GM18907 (cell line): Measurements from ENCODE around the gene PGC.

ENCODE experiments used
- ATAC-seq: cut with Tn5 transposase; IDR thresholded peaks from one replicate; pipeline ENCODE4 v1.9.1; 2021; ENCODE audit warnings: mild to moderate bottlenecking, moderate library complexity; ENCODE audit not compliant: unreplicated experiment

The PGC gene

GRCh38 chr6:41732149-41732548, 15.0 kb downstream of the PGC start:
- ATAC-seq: no peak

- no peak for ATAC-seq
These were observed 15.6 kb downstream of the PGC start for GRCh38 chr6:41731561-41732086.

- no peak for ATAC-seq
These were observed 16.4 kb downstream of the PGC start for GRCh38 chr6:41730531-41731436.

GRCh38 chr6:41729624-41730023, 17.6 kb downstream of the PGC start:
- ATAC-seq: no peak

GRCh38 chr6:41728954-41729353, 18.2 kb downstream of the PGC start:
- no peak for ATAC-seq

- no peak for ATAC-seq
These were observed 18.9 kb downstream of the PGC start for GRCh38 chr6:41728073-41728936.

- no peak for ATAC-seq
These were observed 19.5 kb downstream of the PGC start for GRCh38 chr6:41727705-41728072.

DNA sequence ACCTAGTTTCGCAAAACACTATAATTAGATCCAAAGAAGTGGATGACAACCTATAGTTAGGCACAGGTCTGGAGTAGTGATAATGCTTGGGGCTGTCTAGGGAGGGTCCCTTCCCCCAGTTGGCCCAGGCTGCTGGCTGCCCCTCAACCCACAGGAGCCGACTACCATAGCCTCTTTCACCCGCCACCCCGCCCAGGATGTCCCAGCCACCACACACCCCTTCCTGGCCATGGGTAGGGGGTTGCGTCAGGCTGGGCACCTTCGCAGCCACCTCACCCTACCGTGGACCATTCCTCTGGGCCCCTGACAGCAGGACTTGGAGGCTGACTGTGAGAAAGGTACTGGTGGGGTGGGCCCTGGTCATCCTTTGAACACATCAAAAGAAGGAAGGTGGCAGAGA, 20.3 kb downstream of the PGC start:
- no peak for ATAC-seq

DNA sequence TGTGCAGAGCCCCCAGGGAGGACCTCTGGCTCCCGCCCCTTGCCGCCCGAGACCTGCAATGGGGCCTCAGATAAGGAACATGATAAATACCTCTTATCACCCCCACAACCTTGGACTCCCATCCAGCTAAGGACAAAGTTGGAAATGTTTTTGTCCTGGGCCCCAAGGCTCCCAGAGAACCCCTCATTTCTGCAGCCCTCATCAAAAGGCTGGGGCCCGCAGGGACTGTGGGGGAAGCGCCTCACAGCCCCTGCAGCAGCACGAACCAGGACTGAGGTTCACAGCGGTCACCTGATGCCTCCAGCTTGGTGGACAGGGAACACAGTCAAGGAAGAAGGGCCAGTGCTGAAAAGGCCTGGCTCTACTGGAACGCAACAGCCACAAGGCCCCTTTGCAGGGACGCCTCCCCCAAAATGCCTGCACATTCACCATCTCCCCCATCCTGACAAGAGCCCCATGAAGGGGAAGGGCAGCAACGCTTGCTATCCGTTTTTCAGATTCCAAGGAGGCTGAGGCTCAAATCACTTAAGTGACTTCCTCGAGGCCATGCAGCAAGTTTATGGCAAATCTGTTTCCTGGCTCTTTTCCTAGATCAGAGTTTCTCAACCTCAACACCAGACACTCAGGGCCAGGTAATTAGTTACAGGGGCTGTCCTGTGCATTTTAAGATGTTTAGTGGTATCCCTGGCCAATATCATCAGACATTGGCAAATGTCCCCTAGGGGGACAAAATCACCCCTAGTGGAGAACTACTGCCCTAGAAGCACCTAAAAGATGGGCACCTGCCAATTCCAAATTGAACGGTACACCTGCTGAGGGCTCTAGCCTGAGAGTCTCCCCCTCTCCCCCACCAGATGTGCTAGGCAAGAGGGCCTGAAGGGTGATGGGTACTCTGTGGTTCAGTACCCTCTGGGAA, 22.4 kb downstream of the PGC start:
- ATAC-seq: no peak

- no peak for ATAC-seq
These were observed 23.0 kb downstream of the PGC start for GRCh38 chr6:41724228-41724580.

DNA sequence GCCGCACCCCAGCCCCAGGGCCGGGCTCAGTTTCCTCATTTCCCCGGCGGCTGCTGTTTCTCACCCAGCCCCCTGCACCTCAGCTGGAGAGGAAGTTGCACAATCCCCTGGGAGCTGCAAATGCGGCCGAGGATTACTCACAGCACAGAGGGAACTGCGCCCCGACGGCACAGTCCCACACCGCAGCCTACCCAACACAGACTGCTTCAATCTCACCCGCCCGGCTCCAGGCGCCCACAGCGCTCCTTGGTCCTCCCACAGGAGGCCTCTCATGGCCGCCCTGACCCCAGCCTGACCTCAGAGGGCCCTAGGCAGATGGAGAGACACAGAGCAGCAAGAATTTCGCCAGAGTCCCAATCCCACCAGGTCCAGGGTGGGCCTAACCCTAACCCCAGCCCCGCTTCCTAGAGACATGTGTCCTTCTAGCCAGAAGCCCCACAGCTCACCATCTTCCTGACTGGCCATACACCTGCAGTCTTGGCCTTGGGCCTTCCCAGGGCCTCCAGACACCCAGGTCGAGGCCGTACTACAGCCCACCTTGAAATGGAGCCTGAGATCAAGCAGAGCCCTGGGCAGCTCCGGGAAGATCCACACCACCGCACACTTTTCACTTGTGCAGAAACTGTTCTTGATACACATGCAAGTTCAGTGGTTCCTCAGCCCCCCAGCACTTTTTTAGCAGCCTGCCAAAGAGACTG, 23.5 kb downstream of the PGC start:
- peak; percentile 71 for ATAC-seq

- no peak for ATAC-seq
These were observed 24.1 kb downstream of the PGC start for GRCh38 chr6:41722969-41723529.

GRCh38 chr6:41721414-41721813, 25.8 kb downstream of the PGC start:
- ATAC-seq: no peak

- no peak for ATAC-seq
These were observed 26.4 kb downstream of the PGC start for GRCh38 chr6:41720783-41721182.

DNA sequence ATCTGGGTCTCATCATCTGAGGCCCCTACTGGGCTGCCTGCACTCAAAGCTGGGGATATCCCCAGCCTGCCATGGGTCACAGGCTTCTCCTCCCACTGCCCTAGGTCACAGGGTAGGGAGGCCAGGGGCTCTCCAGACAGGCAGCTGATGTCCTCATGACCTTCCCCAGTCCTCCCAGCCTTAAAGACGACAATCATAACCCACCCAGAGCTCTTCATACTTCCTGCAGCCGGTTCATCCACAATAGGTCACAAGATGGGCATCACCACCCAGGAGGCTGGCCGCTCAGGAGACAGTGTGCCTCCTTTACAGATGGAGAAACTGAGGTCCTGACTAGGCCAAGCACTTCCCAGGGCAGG, 27.0 kb downstream of the PGC start:
- peak; percentile 31 for ATAC-seq

DNA sequence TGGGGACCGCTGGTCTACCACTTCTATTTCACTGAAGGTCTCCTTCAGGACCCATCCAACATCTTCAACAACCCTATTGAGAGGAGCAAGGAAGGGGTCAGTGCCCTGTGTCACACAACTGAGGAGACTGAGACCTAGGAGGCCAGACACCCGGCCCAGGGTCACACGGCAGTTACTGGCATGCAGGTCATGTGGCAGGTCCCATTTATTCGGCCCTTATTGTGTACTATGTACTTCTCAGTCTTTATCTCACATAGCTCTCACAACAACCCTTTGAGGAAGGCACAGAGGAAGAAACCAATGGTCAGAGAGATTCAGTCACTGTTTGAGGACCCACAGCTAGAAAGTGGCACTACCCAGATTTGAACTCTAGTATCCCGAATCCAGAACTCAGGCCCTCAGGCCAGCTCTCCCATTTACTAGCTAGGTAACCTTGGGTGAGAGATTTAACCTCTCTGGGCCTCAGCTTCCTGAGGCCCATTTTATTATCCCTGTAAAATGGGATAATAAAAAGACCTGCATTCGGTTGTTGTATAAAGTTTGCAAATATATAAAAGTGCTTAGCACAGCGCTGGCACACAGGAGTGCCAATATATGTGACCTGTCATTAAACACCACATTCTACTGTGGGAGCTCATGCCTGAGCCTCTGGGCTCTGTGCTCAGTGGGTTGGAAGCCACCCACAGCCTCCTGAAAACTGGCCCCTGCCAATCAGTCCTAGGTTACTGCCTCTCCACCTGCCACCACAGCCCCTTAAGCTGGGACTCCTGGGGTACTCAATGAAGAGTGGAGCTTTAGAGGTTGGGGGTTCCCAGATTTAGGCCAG, 27.5 kb downstream of the PGC start:
- no peak for ATAC-seq

DNA sequence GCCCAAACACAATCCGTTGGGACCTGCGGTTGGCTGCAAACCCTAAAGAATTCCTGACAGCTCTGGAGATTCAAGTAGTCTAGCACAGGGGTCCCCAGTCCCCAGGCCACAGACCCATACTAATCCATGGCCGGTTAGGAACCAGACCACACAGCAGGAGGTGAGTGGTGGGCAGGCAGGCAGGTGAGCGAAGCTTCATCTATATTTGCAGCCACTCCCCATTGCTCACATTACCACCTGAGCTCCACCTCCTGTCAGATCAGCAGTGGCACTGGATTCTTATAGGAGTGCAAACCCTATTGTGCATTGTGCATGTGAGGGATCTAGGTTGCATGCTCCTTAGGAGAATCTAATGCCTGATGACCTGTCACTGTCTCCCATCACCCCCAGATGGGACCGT, 28.4 kb downstream of the PGC start:
- ATAC-seq: no peak

- ATAC-seq: no peak
These were observed 29.8 kb downstream of the PGC start for GRCh38 chr6:41717392-41717736.
